D341Med (cell line): Measurements from ENCODE around the gene OCIAD1.
A peak's percentile ranks its signal among the peaks of the same experiment; 100 is the strongest.
"Not testable (repeated sequence)": the region's sequence is repeated elsewhere in the genome, so short reads cannot be mapped to it uniquely, and the experiment has no call there.

ENCODE experiments used
- DNase-seq: peaks from one replicate; pipeline ENCODE4 v3.0.0; 2012; ENCODE audit warnings: low spot score

Gene OCIAD1, protein sequence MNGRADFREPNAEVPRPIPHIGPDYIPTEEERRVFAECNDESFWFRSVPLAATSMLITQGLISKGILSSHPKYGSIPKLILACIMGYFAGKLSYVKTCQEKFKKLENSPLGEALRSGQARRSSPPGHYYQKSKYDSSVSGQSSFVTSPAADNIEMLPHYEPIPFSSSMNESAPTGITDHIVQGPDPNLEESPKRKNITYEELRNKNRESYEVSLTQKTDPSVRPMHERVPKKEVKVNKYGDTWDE

DNA sequence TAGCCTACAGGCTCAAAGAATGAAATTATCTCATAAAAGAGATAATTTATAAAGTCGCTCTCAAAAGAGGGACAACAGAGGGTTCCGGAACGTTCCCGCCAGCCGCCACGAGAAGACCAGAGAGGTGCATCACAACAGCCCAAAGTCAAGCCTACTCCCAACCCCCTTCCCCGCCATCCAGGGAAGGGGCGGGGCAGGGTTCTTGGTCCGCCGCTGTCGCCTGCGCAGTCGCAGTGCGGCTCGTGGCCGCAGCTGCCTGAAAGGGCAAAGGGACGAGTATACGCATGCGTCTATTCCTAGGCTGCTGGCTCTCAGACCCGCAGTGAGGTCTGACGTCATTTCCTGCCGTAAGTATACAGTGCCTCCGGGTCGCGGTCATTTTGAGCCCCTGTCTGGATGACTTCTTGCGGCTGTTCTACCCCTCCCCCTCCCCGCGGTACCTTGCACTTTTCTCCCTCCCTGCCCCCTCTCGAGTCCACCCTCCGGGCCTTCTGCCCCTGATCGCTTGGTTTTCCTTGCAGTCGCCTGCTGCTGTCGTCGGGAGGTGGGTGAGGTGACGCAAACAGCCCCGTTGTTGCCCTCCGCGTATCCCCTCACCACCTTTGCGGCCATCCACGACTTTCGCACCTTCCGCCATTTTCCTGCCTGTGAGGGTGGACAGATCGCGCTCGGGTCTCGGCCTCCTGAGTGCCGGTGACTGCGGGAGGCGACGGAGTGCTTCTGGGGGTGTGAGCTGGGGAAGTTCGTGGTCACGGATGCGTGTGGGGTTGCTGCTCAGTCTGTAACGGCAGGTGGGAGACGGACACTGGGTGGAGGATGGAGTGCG, at the start of gene OCIAD1:
Gene OCIAD1, plus strand, starts transcription at position 383 of the 826 bp plus-strand sequence. CDS start 1,537 bp downstream, outside the sequence.
- DNase-seq = peak; percentile 99

GRCh38 chr4:48781968-48782367, 48.9 kb upstream of the OCIAD1 start:
- no peak for DNase-seq

DNA sequence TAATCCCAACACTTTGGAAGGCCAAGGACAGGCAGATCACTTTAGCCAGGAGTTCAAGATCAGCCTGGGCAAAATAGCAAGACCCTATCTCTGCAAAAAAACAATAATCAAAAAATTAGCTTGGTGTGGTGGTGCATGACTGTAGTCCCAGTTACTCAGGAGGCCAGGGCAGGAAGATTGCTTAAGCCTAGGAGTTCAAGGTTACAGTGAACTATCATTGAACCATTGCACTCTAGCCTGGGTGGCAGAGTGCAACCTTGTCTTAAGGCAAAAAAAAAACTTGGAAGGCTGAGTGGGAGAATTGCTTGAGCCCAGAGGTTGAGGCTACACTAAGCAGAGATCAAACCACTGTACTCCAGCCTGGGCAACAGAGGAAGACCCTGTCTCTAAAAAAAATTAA, 45.6 kb upstream of the OCIAD1 start:
- no peak for DNase-seq

GRCh38 chr4:48786549-48786948, 44.3 kb upstream of the OCIAD1 start:
- DNase-seq = no peak

- no peak for DNase-seq
These were observed 43.8 kb upstream of the OCIAD1 start for GRCh38 chr4:48787056-48787455.

GRCh38 chr4:48790561-48790960, 40.3 kb upstream of the OCIAD1 start:
- no peak for DNase-seq

GRCh38 chr4:48791313-48791712, 39.6 kb upstream of the OCIAD1 start:
- DNase-seq = no peak

GRCh38 chr4:48792348-48793006, 38.4 kb upstream of the OCIAD1 start:
- DNase-seq = no peak

- no peak for DNase-seq
These were observed 35.8 kb upstream of the OCIAD1 start for GRCh38 chr4:48795108-48795507.

DNA sequence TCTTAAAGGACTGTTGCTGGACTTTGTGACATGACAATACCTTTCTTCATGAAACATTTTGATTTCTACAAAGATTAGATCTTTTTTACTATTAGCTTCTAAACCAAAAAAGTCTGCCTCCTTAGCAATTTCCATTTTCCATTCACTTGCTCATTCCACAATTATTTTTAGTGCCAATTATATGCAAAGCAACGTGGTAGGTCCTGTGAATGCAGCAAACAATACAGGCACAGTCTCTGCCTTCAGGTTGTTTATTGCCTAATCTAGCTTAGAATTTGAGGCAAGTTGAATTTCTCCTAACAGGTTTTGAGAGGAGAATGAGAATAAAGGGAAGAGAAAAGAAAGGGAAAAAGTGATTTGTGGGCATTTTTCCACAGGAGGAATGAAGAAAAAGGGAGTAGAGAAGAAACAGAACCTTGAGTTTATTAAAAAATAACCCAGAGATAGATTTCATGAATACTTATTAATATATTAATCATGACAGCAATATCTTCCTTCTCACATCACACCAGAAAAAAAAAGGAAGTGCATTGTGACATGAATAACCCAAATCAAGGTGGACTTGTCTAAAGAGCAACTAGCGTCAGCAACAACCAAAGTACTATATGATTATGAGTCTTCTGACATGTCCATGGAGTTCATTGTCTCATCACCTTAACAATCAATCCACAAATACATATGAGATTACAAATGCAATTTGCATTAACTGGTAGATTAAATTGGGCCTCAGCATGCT, 34.5 kb upstream of the OCIAD1 start:
- DNase-seq = no peak

DNA sequence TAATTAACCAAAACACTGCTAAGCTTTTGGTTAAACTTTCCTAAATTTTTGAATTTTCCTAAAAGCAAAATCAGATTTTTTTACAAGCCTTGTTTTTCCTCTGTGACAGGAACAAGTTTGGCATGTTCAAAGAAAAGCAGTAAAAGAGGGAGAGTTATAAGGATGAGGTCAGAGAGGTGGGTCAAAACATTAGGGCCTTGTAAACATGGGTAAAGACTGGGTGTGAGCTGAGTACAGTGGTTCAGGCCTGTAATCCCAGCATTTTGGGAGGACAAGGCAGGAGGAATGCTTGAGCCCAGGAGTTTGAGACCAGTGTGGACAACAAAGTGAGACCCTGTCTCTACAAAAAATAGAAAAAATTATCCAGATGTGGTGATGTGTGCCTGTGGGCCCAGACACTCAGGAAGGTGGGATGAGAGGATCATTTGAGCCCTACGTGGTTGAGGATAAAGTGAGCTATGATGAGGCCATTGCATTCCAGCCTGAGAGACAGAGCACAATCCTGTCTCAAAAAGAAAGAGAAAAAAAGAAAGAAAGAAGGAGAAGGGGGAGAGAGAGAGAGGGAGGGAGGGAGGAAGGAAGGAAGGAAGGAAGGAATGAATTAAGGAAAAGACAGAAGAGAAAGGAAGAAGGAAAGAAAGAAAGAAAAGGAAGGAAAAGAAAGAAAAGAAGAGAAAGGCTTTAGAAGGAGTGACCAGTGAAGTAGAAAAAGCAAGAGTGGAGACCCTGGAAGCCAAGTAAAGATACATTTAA, 33.8 kb upstream of the OCIAD1 start:
- no peak for DNase-seq

DNA sequence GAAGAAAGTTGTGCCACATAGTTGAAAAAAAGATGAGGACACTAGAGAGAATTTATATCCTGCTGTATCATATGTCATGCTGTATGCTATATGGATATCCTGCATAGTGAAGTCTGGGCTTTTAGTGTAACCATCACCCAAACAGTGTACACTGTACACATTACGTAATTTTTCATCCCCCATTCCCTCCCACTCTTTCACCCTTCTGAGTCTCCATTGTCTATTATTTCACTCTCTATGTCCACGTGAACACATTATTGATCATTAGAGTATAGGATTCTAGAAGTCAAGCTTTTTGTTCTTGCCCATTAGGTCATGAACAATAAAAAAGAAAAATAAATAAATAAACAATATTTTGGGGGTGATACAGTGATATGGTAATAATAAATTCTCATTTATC, 32.8 kb upstream of the OCIAD1 start:
- no peak for DNase-seq

DNA sequence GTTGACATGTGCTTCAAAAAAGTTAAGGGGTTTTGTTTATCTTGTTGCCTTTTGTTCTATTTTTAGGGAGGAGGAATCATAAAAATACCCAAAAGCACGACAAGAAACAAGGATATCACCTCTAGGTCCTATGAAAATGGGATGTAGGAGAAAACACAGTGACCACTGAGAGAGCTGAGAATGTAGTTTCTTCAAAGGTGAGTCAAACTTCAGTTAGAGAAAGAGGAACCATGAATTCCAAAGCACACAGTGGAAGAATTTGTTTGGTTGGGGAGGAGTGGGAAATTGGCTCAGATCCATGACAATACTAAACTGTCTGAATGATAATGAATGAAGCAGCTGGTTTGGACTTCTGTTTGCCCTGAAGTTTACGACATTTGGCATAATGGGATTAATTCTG, 31.7 kb upstream of the OCIAD1 start:
- DNase-seq = no peak

GRCh38 chr4:48800155-48800554, 30.7 kb upstream of the OCIAD1 start:
- DNase-seq = not testable (repeated sequence)

DNA sequence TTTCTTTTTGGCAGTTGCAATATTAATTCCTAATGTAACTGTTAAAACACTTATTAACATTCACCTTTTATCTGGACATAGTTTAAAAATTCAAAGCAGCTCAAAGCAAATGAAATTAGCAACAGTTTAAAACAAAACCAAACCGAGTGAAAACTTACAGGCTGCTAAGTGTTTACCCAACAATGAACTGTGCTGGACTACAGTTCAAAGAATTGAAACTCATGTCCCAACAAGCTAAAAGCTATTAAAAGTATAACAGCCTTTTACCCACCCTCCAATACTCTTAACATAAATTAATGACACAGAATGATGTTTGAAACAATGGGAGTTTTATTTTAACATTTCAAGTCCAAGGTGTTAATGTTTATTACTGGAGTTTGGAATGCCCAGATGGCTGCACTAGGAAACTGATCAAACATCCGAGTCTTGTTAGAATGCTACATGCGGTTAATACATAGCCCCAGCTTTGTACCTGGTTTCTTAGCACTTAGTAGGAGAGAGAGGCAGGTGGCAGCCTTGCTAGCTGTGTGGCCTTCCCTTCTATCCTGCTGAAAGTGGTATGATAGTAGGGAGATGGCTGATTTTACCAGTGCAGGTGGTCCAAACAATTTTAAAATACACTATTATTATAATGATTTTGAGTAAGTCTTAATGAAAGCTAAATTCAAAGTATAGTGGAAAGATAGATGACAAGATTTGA, 29.7 kb upstream of the OCIAD1 start:
- no peak for DNase-seq

GRCh38 chr4:48804584-48805301, 26.1 kb upstream of the OCIAD1 start:
- no peak for DNase-seq

GRCh38 chr4:48812866-48813265, 18.0 kb upstream of the OCIAD1 start:
- no peak for DNase-seq

DNA sequence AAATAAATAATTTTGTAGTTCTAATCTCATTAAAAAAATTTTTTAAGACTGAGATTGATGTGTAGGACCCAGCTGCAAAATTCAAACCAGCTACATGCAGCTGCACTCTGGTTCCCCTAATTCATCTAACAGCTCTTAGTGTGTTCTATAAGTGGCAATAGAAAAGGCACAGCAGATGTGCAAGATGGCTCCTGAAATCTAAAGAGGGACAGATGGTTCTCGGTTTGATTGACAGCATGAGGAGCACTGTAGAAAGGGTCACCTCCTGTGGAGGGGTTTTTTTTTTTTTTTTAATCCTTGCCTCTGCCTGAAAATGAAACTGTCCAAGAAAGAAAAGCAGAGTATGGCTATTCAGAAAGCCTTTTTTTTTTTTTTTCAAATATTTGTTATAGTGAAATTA, 16.9 kb upstream of the OCIAD1 start:
- DNase-seq = peak; percentile 52

GRCh38 chr4:48815483-48815882, 15.4 kb upstream of the OCIAD1 start:
- no peak for DNase-seq

GRCh38 chr4:48816297-48816696, 14.6 kb upstream of the OCIAD1 start:
- not testable (repeated sequence) for DNase-seq
